Measurements from ENCODE around the gene NCKAP5.

DNA sequence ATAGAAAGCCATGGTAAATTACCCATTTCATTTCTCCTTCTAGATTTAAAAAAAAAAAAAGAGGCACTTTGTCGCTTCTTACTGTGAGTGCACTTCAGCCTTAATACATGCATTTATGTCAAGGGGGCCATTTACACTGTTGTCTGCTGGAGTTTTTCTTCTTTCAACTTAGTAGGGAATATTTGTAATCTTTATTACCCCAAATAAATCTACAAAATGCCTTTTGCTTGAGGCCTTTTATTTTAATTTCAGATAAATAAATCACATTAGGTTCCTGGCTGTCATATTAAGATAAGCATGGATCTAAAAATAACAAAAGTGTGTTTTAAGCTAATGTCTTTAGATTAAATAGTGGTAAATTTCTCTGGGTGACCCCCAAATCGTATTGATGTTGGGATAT is 276.0 kb downstream of the NCKAP5 start:
- no peak for TF ChIP-seq EP300 (IDR thresholded peaks at IDR 0.05; ENCODE audit: borderline replicate concordance)
- TF ChIP-seq, protein P1, sequence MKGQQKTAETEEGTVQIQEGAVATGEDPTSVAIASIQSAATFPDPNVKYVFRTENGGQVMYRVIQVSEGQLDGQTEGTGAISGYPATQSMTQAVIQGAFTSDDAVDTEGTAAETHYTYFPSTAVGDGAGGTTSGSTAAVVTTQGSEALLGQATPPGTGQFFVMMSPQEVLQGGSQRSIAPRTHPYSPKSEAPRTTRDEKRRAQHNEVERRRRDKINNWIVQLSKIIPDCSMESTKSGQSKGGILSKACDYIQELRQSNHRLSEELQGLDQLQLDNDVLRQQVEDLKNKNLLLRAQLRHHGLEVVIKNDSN (IDR thresholded peaks at IDR 0.05), result no peak
- TF ChIP-seq, protein P2, sequence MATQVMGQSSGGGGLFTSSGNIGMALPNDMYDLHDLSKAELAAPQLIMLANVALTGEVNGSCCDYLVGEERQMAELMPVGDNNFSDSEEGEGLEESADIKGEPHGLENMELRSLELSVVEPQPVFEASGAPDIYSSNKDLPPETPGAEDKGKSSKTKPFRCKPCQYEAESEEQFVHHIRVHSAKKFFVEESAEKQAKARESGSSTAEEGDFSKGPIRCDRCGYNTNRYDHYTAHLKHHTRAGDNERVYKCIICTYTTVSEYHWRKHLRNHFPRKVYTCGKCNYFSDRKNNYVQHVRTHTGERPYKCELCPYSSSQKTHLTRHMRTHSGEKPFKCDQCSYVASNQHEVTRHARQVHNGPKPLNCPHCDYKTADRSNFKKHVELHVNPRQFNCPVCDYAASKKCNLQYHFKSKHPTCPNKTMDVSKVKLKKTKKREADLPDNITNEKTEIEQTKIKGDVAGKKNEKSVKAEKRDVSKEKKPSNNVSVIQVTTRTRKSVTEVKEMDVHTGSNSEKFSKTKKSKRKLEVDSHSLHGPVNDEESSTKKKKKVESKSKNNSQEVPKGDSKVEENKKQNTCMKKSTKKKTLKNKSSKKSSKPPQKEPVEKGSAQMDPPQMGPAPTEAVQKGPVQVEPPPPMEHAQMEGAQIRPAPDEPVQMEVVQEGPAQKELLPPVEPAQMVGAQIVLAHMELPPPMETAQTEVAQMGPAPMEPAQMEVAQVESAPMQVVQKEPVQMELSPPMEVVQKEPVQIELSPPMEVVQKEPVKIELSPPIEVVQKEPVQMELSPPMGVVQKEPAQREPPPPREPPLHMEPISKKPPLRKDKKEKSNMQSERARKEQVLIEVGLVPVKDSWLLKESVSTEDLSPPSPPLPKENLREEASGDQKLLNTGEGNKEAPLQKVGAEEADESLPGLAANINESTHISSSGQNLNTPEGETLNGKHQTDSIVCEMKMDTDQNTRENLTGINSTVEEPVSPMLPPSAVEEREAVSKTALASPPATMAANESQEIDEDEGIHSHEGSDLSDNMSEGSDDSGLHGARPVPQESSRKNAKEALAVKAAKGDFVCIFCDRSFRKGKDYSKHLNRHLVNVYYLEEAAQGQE (IDR thresholded peaks at IDR 0.05; ENCODE audit: low read depth), result no peak
- TF ChIP-seq, protein P3, sequence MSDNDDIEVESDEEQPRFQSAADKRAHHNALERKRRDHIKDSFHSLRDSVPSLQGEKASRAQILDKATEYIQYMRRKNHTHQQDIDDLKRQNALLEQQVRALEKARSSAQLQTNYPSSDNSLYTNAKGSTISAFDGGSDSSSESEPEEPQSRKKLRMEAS (IDR thresholded peaks at IDR 0.05), result no peak
- TF ChIP-seq FOXM1 (IDR thresholded peaks at IDR 0.05; ENCODE audit: borderline replicate concordance, low read depth), result no peak
- no peak for TF ChIP-seq EGR1 (IDR thresholded peaks at IDR 0.05)
